PC-9 (cell line): Measurements from ENCODE around the gene PLXNA3.

Experiments
- CTCF ChIP-seq: fragments of 200-600 bp; sonication (generic); conservative IDR thresholded peaks from 2 replicates; pipeline ENCODE4 v1.6.1; 2017; ENCODE audit warnings: mixed run types, antibody characterized with exemption, mild to moderate bottlenecking, moderate library complexity
- EZH2 ChIP-seq: fragments of 200-600 bp; sonication (generic); IDR thresholded peaks from 2 replicates; pipeline ENCODE4 v1.8.0; 2017; ENCODE audit warnings: antibody characterized with exemption, low read depth

- TF ChIP-seq CTCF (no peak), EZH2 (no peak)
These were observed 7.5 kb downstream of the PLXNA3 start for GRCh38 chrX:154465601-154466000.
